PFSK-1 (cell line): Measurements from ENCODE around the gene MSH4.

Source experiments
- POLR2AphosphoS5 ChIP-seq: IDR thresholded peaks from 2 replicates; pipeline ENCODE4 v1.6.1; 2012; ENCODE audit warnings: low read depth, mild to moderate bottlenecking, control low read depth, low read length, moderate library complexity
- REST ChIP-seq, 2 experiments: IDR thresholded peaks; 2 replicates each; pipeline versions ENCODE4 v1.6.1 to v1.8.0; 2011 to 2012; ENCODE audit warnings: low read depth in 2 of 2, low read length in 2 of 2, control low read depth in 1 of 2, inconsistent platforms in 1 of 2, mild to moderate bottlenecking in 1 of 2, moderate library complexity in 1 of 2; ENCODE audit not compliant: insufficient read depth in 1 of 2
- TAF1 ChIP-seq: IDR thresholded peaks from 2 replicates; pipeline ENCODE4 v1.6.1; 2012; ENCODE audit warnings: low read length, control low read depth, borderline replicate concordance; ENCODE audit not compliant: insufficient read depth

- TF ChIP-seq TAF1 (no peak), REST (IDR thresholded peaks at IDR 0.05; ENCODE audit: insufficient read depth in 1 of 2, low read depth in 2 of 2, low read length in 2 of 2) (no peak), POLR2AphosphoS5 (no peak)
These were observed 87.8 kb downstream of the MSH4 start for GRCh38 chr1:75884437-75884836.
